GM19438 (cell line): ENCODE data around the gene ERG.

Experiments used
- ATAC-seq: cut with Tn5 transposase; IDR thresholded peaks from one replicate; pipeline ENCODE4 v1.9.1; 2021; ENCODE audit warnings: low read depth; ENCODE audit not compliant: unreplicated experiment

Gene ERG

GRCh38 chr21:38367646-38368045 lies 130.6 kb downstream of the ERG start:
- ATAC-seq = no peak

DNA sequence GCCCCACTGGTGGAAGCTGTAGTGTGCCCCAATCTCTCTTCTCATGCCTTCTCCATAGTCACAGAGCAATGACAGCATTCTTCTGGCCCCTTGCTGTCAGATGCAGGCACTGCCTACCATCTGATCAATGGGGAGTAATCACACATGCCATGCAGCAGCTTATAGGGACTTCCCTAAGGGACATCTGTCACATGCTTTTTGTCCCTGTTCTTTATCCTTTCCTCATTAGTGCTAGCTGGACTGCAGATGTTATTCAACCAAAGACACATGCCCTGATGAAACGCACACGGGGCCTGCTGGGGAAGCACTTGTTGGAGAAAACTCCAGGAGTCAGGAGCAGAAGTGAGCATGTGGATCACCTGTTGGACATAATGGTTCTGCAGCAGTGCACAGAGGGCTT lies 132.8 kb downstream of the ERG start:
- ATAC-seq = no peak

DNA sequence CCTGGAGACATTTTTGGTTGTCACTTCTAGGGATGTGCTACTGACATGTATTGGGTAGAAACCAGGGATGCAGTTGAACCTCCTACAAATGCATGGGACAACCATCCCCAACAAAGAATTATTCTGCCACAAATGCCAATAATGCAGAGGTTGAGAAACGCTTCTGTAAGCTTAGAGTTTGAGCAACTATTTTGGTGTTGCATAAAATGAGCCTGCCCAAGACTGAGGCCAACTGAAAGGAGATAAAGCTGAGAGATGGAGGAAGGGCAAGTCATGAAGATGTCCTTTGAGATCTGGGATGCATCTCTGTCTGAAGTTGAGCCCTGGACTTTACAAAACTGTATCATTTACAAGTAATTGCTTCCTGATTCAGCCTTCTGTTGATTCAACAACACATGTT lies 134.6 kb downstream of the ERG start:
- no peak for ATAC-seq

GRCh38 chr21:38361324-38361723 lies 137.0 kb downstream of the ERG start:
- ATAC-seq = no peak

DNA sequence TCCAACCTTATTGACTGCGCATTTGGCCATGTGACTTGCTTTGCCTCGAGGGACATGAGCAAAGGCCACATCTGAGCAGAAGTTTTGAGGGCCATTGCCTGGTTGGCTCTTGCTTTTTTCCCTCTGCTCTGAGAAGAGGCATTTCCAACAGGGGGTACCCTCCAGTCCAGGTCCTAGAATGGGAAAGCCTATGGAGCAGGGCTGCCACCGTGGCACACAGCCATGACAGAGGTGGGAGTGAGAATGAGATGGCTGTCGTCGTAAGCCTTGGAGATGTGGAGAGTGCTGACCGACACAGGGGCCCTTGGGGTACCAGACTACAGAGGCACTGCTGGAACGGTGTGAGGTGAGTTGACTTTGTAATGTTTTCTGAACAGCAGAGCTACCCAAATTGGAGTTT lies 138.4 kb downstream of the ERG start:
- no peak for ATAC-seq

GRCh38 chr21:38359090-38359489 lies 139.2 kb downstream of the ERG start:
- ATAC-seq = no peak

DNA sequence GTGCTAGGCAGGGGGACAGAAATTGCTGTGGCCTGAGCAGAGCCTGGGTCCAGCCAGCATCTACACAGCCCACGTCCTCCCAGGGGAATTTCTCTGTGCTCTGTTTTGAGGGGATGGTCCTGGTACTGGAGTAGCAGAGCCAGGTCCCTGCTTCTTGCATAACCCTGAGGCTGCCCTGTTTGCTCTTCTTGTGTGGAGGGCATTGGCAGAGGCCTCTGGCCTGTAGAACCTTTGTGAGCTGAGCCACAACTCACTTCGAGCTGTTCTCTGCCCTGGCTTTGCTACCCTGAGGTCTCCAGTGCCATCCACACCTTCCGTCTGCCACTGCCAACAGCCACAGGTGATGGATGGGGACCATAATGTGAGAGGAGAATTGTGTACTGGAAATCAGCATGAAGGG lies 139.6 kb downstream of the ERG start:
- no peak for ATAC-seq

DNA sequence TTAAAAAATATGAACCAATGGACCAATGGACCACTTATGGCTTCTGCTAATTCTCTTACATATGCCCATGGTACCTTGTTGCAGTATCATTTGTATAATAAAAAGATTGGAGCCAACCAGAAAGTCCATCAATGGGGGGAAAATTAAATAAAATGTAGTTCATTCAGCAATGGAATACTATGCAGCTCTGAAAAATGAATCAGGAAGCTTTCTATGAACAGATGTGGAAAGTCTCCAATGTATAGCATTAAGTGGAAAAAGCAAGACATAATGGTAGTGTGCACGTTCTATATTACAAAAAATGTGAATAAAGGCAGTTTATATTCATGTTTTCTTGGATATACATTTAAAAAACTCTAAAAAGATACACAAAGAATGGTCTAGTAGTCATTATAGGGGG lies 140.2 kb downstream of the ERG start:
- ATAC-seq = no peak

- ATAC-seq = no peak
Measured at GRCh38 chr21:38356883-38357625, 141.2 kb downstream of the ERG start.

- no peak for ATAC-seq
Measured at GRCh38 chr21:38355992-38356781, 142.1 kb downstream of the ERG start.

GRCh38 chr21:38355353-38355752 lies 142.9 kb downstream of the ERG start:
- no peak for ATAC-seq

DNA sequence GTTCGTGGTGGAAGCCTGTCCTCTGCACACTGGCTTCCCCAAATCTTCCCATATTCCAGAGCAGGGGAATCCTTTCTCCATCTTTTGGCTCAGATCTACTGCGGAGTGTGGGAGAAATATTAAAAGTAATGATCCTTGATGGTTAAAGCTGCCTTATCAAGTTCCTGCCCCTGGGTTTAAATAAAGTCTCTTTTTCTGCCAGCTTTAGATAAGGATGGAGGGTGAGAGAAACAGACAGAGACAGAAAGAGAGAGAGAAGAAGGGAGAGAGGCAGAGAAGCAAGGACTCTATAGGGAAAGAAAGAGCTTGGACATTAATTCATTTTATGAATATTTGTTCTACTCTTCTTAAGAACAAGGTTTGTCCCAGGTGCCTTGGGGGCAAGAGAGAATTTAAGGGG lies 143.5 kb downstream of the ERG start:
- ATAC-seq = no peak

DNA sequence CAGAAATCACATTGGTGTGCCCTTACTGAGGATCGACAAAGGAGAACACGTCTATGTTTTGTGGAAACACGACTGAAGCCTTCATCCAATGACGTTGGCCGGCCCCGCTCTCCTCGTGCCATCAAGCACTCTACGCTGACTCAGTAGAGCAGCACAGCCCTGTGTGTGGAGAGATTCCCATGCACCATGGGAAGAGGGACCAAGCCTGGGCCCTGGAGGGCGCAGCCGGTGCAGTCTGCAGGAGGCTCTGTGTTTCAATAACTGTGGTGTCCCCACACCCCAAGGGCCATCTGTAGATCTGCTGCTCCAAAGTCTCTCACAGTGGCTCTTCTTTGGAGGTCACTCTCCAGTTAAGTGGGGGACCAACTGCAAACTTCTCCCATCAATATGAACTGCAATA lies 144.0 kb downstream of the ERG start:
- no peak for ATAC-seq

DNA sequence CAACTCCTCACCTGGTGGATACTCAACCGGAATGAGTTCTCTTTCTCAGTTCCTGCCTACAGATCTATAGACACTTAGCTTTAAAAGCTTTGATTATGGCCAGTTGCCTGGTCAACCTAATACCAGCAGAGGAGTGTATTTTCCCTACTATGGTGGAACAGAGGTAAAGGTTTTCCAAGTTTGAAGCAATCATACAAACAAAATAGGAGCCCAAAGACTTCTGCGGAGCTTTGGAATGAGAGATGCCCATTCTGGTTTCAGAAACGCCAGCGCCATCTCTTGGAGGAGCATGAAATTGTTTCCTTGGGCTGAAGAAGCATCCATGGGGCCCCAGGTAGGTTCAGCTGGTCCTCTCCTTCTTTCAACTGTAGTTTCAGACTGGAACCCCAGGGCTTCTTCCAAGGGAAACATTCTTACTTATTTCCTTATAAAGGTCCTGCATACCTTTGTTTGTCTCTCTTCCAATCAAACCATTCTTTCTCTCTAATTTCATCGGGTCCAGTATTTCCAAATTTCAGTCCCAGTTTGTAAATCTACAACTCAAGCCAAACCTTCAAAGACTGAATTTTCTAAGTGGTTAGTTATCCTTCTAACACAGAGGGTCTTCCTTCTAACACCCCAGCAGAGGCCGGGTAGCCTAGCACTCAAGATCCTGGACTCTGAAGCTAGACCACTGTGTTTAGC lies 145.6 kb downstream of the ERG start:
- no peak for ATAC-seq

GRCh38 chr21:38351961-38352521 lies 146.2 kb downstream of the ERG start:
- no peak for ATAC-seq

GRCh38 chr21:38351176-38351959 lies 146.9 kb downstream of the ERG start:
- no peak for ATAC-seq

- no peak for ATAC-seq
Measured at GRCh38 chr21:38350684-38351083, 147.6 kb downstream of the ERG start.

DNA sequence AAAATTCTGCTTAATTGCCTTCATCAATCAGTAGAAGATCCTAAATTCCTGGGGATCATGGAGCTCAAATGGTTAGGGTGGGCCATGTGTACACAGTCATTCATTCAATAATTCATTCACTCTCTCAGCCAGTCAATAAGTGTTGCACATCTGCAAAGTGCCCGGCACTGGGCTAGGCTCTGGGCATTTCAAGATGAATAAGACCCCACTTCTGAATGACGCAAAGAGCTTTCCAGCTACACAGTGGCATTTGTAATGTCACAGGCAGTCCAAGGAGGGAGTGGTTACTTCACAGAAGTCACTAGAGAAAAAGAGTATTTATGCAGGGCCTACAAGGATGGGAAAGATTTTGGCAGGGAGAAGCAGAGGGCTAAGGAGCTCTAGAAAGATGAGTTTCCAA lies 148.3 kb downstream of the ERG start:
- no peak for ATAC-seq

- ATAC-seq = no peak
Measured at GRCh38 chr21:38349111-38349746, 149.0 kb downstream of the ERG start.

- no peak for ATAC-seq
Measured at GRCh38 chr21:38346286-38346685, 152.0 kb downstream of the ERG start.
